PC-3 (cell line): ENCODE measurements around the gene TMEM59L. TPM values are rescaled to one million over a fixed set of nuclear protein-coding genes. Genes with fewer than 3 reads are reported as not detected.
A peak's percentile ranks its signal among the peaks of the same experiment; 100 is the strongest.

Experiments
- ATAC-seq: fragments of 200-7000 bp; cut with Tn5 transposase; 2 replicates; pipeline ENCODE4 v1.9.1; 2020; ENCODE audit warnings: mild to moderate bottlenecking, moderate library complexity
- BruUV-seq: library from RNA; stranded (reverse); fragments of 400-500 nt; replicated peaks from 2 replicates; lab custom pipeline; 2021; lab: Mats Ljungman, UMichigan
- CTCF ChIA-PET: fragments of 300-600 bp; sonication (Branson Sonifier 250); formaldehyde crosslinking; loops from one replicate; lab custom pipeline; 2022; ENCODE audit warnings: antibody characterized with exemption; lab: Charles Lee
- POLR2A ChIA-PET: fragments of 300-600 bp; sonication (Branson Sonifier 250); formaldehyde crosslinking; loops from one replicate; lab custom pipeline; 2022; ENCODE audit warnings: antibody characterized with exemption; ENCODE audit not compliant: unreplicated experiment; lab: Charles Lee
- DNase-seq: peaks from one replicate; pipeline ENCODE4 v3.0.0-alpha.2; 2015
- H2AFZ ChIP-seq: fragments of 300-600 bp; sonication (generic); 2 replicates; pipeline ENCODE4 v1.6.0; 2016; ENCODE audit warnings: antibody characterized with exemption, low read length
- H3F3A ChIP-seq: fragments of 300-600 bp; sonication (generic); one replicate; pipeline ENCODE4 v1.6.0; 2017; ENCODE audit warnings: antibody characterized with exemption, low read length, control low read depth, mild to moderate bottlenecking; ENCODE audit not compliant: unreplicated experiment
- H3K27ac ChIP-seq: fragments of 300-600 bp; sonication (generic); 2 replicates; pipeline ENCODE4 v1.5.1; 2016; ENCODE audit warnings: mild to moderate bottlenecking, low read length
- H3K27me3 ChIP-seq: fragments of 300-600 bp; sonication (generic); 2 replicates; pipeline ENCODE4 v1.6.1; 2016; ENCODE audit warnings: low read length, mixed read lengths
- H3K36me3 ChIP-seq: fragments of 300-600 bp; sonication (generic); 2 replicates; pipeline ENCODE4 v1.6.1; 2016; ENCODE audit warnings: low read depth, mixed run types, low read length, mixed read lengths
- H3K4me1 ChIP-seq: fragments of 300-600 bp; sonication (generic); 2 replicates; pipeline ENCODE4 v1.5.1; 2016; ENCODE audit warnings: low read length; ENCODE audit not compliant: insufficient read depth
- H3K4me2 ChIP-seq: fragments of 300-600 bp; sonication (generic); 2 replicates; pipeline ENCODE4 v1.6.0; 2016; ENCODE audit warnings: low read length
- H3K4me3 ChIP-seq: fragments of 300-600 bp; sonication (generic); 2 replicates; pipeline ENCODE4 v1.5.1; 2016; ENCODE audit warnings: mild to moderate bottlenecking, low read length, mixed read lengths
- H3K79me2 ChIP-seq: fragments of 300-600 bp; sonication (generic); 2 replicates; pipeline ENCODE4 v1.6.1; 2017; ENCODE audit warnings: low read length, mixed read lengths
- H3K9ac ChIP-seq: fragments of 300-600 bp; sonication (generic); 2 replicates; pipeline ENCODE4 v1.6.0; 2016; ENCODE audit warnings: mild to moderate bottlenecking, low read length
- H3K9me2 ChIP-seq: fragments of 300-600 bp; sonication (generic); replicated peaks from 2 replicates; pipeline ENCODE4 v1.6.1; 2016; ENCODE audit warnings: mixed run types, low read length, mixed read lengths
- H3K9me3 ChIP-seq: fragments of 300-600 bp; sonication (generic); 2 replicates; pipeline ENCODE4 v1.6.1; 2016; ENCODE audit warnings: low read length, mixed read lengths
- H4K20me1 ChIP-seq: fragments of 300-600 bp; sonication (generic); 2 replicates; pipeline ENCODE4 v1.6.1; 2016; ENCODE audit warnings: low read length, mixed read lengths
- EZH2 ChIP-seq: fragments of 300-600 bp; sonication (generic); IDR thresholded peaks from one replicate; pipeline ENCODE4 v1.6.1; 2017; ENCODE audit warnings: antibody characterized with exemption, mild to moderate bottlenecking, low read length; ENCODE audit not compliant: unreplicated experiment
- EZH2phosphoT487 ChIP-seq: fragments of 300-600 bp; sonication (generic); IDR thresholded peaks from 2 replicates; pipeline ENCODE4 v1.6.1; 2018; ENCODE audit warnings: mild to moderate bottlenecking, antibody characterized with exemption, low read length, borderline replicate concordance
- intact Hi-C: fragments of 100-400 bp; cut with micrococcal nuclease; formaldehyde crosslinking; loops from 2 replicates; pipeline ENCODE4 v1.9.0; 2023
- total RNA-seq: library from RNA; depleted of rRNA; stranded (reverse); fragments of >200 nt; gene quantifications from 2 replicates; pipeline ENCODE4 v1.2.3, GENCODE V29; 2014
- TF ChIP-seq, protein P1 (sequence below): fragments of 300-600 bp; sonication (generic); conservative IDR thresholded peaks from 2 replicates; pipeline ENCODE4 v1.5.1; 2017; ENCODE audit warnings: antibody characterized with exemption, low read depth, mild to moderate bottlenecking, low read length

TMEM59L gene
- total RNA-seq, 1 experiment from 2014 or later = 0.44 TPM

GRCh38 chr19:18568367-18568766, 44.3 kb upstream of the TMEM59L start:
- H3K4me3 ChIP-seq = no peak overlapping the region
- peaks cover 17% of the 10 kb centered on the region for H3K79me2 ChIP-seq
- no peak overlapping the region for H3K9ac ChIP-seq
- no peaks in the 10 kb centered on the region for H3K9me3 ChIP-seq
- peaks cover 15% of the 10 kb centered on the region for H4K20me1 ChIP-seq
- no peak overlapping the region for H3K27ac ChIP-seq
- H3K36me3 ChIP-seq = peaks cover 14% of the 10 kb centered on the region
- no peak overlapping the region for H2AFZ ChIP-seq
- TF ChIP-seq EZH2 = no peak
- TF ChIP-seq, protein P1, sequence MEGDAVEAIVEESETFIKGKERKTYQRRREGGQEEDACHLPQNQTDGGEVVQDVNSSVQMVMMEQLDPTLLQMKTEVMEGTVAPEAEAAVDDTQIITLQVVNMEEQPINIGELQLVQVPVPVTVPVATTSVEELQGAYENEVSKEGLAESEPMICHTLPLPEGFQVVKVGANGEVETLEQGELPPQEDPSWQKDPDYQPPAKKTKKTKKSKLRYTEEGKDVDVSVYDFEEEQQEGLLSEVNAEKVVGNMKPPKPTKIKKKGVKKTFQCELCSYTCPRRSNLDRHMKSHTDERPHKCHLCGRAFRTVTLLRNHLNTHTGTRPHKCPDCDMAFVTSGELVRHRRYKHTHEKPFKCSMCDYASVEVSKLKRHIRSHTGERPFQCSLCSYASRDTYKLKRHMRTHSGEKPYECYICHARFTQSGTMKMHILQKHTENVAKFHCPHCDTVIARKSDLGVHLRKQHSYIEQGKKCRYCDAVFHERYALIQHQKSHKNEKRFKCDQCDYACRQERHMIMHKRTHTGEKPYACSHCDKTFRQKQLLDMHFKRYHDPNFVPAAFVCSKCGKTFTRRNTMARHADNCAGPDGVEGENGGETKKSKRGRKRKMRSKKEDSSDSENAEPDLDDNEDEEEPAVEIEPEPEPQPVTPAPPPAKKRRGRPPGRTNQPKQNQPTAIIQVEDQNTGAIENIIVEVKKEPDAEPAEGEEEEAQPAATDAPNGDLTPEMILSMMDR = no peak
- no peak for TF ChIP-seq EZH2phosphoT487
- intact Hi-C loops = no loop called here
- CTCF ChIA-PET = no interaction called here
- no TSS peak for BruUV-seq
- no peaks in the 10 kb centered on the region for H3K9me2 ChIP-seq
- no peaks in the 10 kb centered on the region for H3K27me3 ChIP-seq
- H3K4me1 ChIP-seq = peaks cover 12% of the 10 kb centered on the region
- POLR2A ChIA-PET = no interaction called here
- DNase-seq (no peak), ATAC-seq (no peak)
- no peaks in the 10 kb centered on the region for H3F3A ChIP-seq
- no peak overlapping the region for H3K4me2 ChIP-seq

DNA sequence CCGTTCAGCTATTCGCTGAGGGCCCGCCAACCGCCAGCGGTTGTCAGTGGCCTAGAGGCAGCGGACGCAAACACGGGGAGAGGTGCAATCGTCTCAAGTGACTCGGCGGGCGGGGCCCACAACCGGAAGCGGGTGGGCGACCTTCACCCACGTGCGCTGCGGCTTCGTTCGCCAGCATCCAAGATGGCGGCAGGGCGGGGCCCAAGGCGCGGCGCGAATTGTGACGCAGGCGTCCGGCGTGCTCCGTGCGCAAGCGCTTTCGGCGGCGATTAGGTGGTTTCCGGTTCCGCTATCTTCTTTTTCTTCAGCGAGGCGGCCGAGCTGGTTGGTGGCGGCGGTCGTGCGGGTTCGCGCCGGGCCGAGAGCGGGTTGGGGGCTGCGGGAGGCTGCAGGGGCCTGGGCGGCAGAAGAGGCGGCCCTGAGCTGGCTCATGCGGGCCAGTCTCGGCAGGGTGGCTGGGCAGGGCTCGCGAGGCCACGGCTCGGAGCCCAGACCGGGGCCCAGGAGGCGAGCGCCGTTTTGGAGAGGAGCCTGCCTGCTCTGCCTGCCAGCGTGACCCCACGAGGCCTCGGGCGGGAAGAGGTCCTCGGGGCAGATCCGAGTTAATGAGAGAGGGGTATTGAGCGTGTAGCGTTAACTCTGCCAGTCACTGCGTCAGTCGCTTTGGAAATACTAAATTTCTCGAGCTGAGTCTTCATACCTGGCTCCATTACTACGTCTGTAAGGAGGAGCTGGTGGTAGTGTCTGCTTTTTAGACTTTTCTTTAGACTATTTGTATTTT, 40.9 kb upstream of the TMEM59L start, which contains the start of gene UBA52:
Gene UBA52, plus strand, starts transcription at position 294 of the 781 bp plus-strand sequence. CDS start 1,444 bp downstream, outside the sequence.
- Histone ChIP-seq H3K9me2 (no peaks in the 10 kb centered on the region), H3K36me3 (peaks cover 37% of the 10 kb centered on the region), H3K9me3 (no peaks in the 10 kb centered on the region), H3K27ac (peak within 1 kb of the TSS; percentile 63), H3K4me2 (peak within 1 kb of the TSS; percentile 99), H4K20me1 (peaks cover 32% of the 10 kb centered on the region), H2AFZ (peak within 1 kb of the TSS; percentile 78), H3K9ac (peak within 1 kb of the TSS; percentile 99), H3F3A (no peaks in the 10 kb centered on the region), H3K27me3 (no peaks in the 10 kb centered on the region), H3K4me3 (peak within 1 kb of the TSS; percentile 100), H3K4me1 (peaks cover 15% of the 10 kb centered on the region), H3K79me2 (peaks cover 38% of the 10 kb centered on the region)
- intact Hi-C loops = loop anchor here (2.0 to 5.0 kb wide), 2 partner anchors 15 to 109 kb away; partner anchors contain the start of gene KXD1
- CTCF ChIA-PET = interaction anchor here (0.9 to 1.1 kb wide), 2 partner anchors 51 to 52 kb away, joined by 3 to 4 read pairs; no protein-coding TSS in a partner anchor
- no TSS peak for BruUV-seq
- peak; percentile 99 for DNase-seq
- TF ChIP-seq EZH2 (no peak), EZH2phosphoT487 (no peak)
- TF ChIP-seq, protein P1 = no peak
- ATAC-seq = peak; percentile 96
- POLR2A ChIA-PET = interaction anchor here (0.6 to 1.0 kb wide), 5 partner anchors 9 to 89 kb away, joined by 4 to 8 read pairs (median 5); partner anchors contain the start of genes KXD1 and REX1BD
